Measurements from ENCODE around the gene SPEM3. TPM values are rescaled to one million over a fixed set of nuclear protein-coding genes. Genes with fewer than 3 reads are reported as not detected.

Gene SPEM3
- total and polyA plus RNA-seq, 4 donors, result not detected

GRCh38 chr17:7437369-7437863 is 8.8 kb downstream of the SPEM3 start:
- Histone ChIP-seq H3K9me3 (ENCODE audit: control insufficient read depth in 4 of 4, low read length in 3 of 4) (no peaks in the 10 kb centered on the region), H3K27ac (ENCODE audit: low read depth in 1 of 2, low read length in 2 of 2) (peak overlapping the region in 1 of 2 donors; percentile 69), H3K9ac (ENCODE audit: low read depth in 1 of 2, low read length in 2 of 2) (no peak overlapping the region), H3K4me1 (ENCODE audit: control insufficient read depth in 4 of 4, insufficient read depth in 4 of 4, low read length in 3 of 4) (peaks cover 20 to 48% (median 39%) of the 10 kb centered on the region in 4 donors), H3K27me3 (ENCODE audit: control insufficient read depth in 4 of 4, insufficient read depth in 4 of 4, low read length in 3 of 4) (peaks cover 0 to 3% (median 0%) of the 10 kb centered on the region in 4 donors), H3K36me3 (ENCODE audit: control insufficient read depth in 4 of 4, insufficient read depth in 3 of 4, low read depth in 1 of 4, low read length in 3 of 4) (no peaks in the 10 kb centered on the region), H3K4me3 (ENCODE audit: low read depth in 1 of 3, low read length in 3 of 3) (peak overlapping the region in 1 of 3 donors; percentile 31)
- WGBS, result 25% methylated on average over 31 of the region's 31 CpGs
- TF ChIP-seq NR2F2 (IDR thresholded peaks at IDR 0.05), result no peak
- TF ChIP-seq TAF1 (conservative IDR thresholded peaks at IDR 0.05), result no peak
- TF ChIP-seq HNF4G (IDR thresholded peaks at IDR 0.05), result no peak
- TF ChIP-seq SP1 (IDR thresholded peaks at IDR 0.05), result no peak
- TF ChIP-seq GABPA (IDR thresholded peaks at IDR 0.05 in 1 of 2, conservative IDR thresholded peaks at IDR 0.05 in 1 of 2), result no peak
- TF ChIP-seq RAD21 (IDR thresholded peaks at IDR 0.05), result no peak
- no peak for TF ChIP-seq FOXA1 (IDR thresholded peaks at IDR 0.05)
- no peak for DNase-seq (ENCODE audit: low spot score)

GRCh38 chr17:7437950-7438614 is 9.4 kb downstream of the SPEM3 start:
- 42% methylated on average over 48 of the region's 48 CpGs for WGBS
- no peaks in the 10 kb centered on the region for H3K36me3 ChIP-seq (ENCODE audit: control insufficient read depth in 4 of 4, insufficient read depth in 3 of 4, low read depth in 1 of 4, low read length in 3 of 4)
- H3K9ac ChIP-seq (ENCODE audit: low read depth in 1 of 2, low read length in 2 of 2), result no peak overlapping the region
- peak; percentile 46 for DNase-seq (ENCODE audit: low spot score)
- no peak overlapping the region for H3K27ac ChIP-seq (ENCODE audit: low read depth in 1 of 2, low read length in 2 of 2)
- peaks cover 20 to 48% (median 39%) of the 10 kb centered on the region in 4 donors for H3K4me1 ChIP-seq (ENCODE audit: control insufficient read depth in 4 of 4, insufficient read depth in 4 of 4, low read length in 3 of 4)
- H3K27me3 ChIP-seq (ENCODE audit: control insufficient read depth in 4 of 4, insufficient read depth in 4 of 4, low read length in 3 of 4), result peaks cover 0 to 3% (median 0%) of the 10 kb centered on the region in 4 donors
- H3K4me3 ChIP-seq (ENCODE audit: low read depth in 1 of 3, low read length in 3 of 3), result peak overlapping the region in 1 of 3 donors; percentile 26
- TF ChIP-seq YY1 (IDR thresholded peaks at IDR 0.05), result no peak
- no peak for TF ChIP-seq RAD21 (IDR thresholded peaks at IDR 0.05)
- TF ChIP-seq HNF4G (IDR thresholded peaks at IDR 0.05), result no peak
- no peak for TF ChIP-seq NR2F2 (IDR thresholded peaks at IDR 0.05)
- no peak for TF ChIP-seq CTCF (IDR thresholded peaks at IDR 0.05; ENCODE audit: low read depth, low read length, missing input control)
- TF ChIP-seq GABPA (IDR thresholded peaks at IDR 0.05 in 1 of 2, conservative IDR thresholded peaks at IDR 0.05 in 1 of 2), result no peak
- TF ChIP-seq ATF3 (IDR thresholded peaks at IDR 0.05), result no peak
- TF ChIP-seq JUND (IDR thresholded peaks at IDR 0.05), result no peak
- no peak for TF ChIP-seq TAF1 (conservative IDR thresholded peaks at IDR 0.05)
- no peak for TF ChIP-seq FOXA2 (IDR thresholded peaks at IDR 0.05)
- no peak for TF ChIP-seq ZBTB33 (IDR thresholded peaks at IDR 0.05)
- TF ChIP-seq HNF4A (conservative IDR thresholded peaks at IDR 0.05), result no peak
- TF ChIP-seq REST (IDR thresholded peaks at IDR 0.05), result no peak
- no peak for TF ChIP-seq EGR1 (IDR thresholded peaks at IDR 0.05; ENCODE audit: low read depth in 2 of 2)
- no peak for TF ChIP-seq FOXA1 (IDR thresholded peaks at IDR 0.05)
- no peak for TF ChIP-seq SP1 (IDR thresholded peaks at IDR 0.05)
- no peaks in the 10 kb centered on the region for H3K9me3 ChIP-seq (ENCODE audit: control insufficient read depth in 4 of 4, low read length in 3 of 4)
